PC-3 (cell line): ENCODE results near the gene FAM83D.

Experiments used
- CTCF ChIP-seq: fragments of 300-600 bp; sonication (generic); conservative IDR thresholded peaks from 2 replicates; pipeline ENCODE4 v1.5.1; 2017; ENCODE audit warnings: antibody characterized with exemption, low read depth, mild to moderate bottlenecking, low read length
- EZH2 ChIP-seq: fragments of 300-600 bp; sonication (generic); IDR thresholded peaks from one replicate; pipeline ENCODE4 v1.6.1; 2017; ENCODE audit warnings: antibody characterized with exemption, mild to moderate bottlenecking, low read length; ENCODE audit not compliant: unreplicated experiment
- EZH2phosphoT487 ChIP-seq: fragments of 300-600 bp; sonication (generic); IDR thresholded peaks from 2 replicates; pipeline ENCODE4 v1.6.1; 2018; ENCODE audit warnings: mild to moderate bottlenecking, antibody characterized with exemption, low read length, borderline replicate concordance

GRCh38 chr20:38937978-38938473, 11.8 kb downstream of the FAM83D start:
- no peak for TF ChIP-seq EZH2phosphoT487
- no peak for TF ChIP-seq CTCF
- TF ChIP-seq EZH2, result no peak
